ENCODE data around the gene HECTD1.
A peak's percentile ranks its signal among the peaks of the same experiment; 100 is the strongest.

Gene HECTD1

DNA sequence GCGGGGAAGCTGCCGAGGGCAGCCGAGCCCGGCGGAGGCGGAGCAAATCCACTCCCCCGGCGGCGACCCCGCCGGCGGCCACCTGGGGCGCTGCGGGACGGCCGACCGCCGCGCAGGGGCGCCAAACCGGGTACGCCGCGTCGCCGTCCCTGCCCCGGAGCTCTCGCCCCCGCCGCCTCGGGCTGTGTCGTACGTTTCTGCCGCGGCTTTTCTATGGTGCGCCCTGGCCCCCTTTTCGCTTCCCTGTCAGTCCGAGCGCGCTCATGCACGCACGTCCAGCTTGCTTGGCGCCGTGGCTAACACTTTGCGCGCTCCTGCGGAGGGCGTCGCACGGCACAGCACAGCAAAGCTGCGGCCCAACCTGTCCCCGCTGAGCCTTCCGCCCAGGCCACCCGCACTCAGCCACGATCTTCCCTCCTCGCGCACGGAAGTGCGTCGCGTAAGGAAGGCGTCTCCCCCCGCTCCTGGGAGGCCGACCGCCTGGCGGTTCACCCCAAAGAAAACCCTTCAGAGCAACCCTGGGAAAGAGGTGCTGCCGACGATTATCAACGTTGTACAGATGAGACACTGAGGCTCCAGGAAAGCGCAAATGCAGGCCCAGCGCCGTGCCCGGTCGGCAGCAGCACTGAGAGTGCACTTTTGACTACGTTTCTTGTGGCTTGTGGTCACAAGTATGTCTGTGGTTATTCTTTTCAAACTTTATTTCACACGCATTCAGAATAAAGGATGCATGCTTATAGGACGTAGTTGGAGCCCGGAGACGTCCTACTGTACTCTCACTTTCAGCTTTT lies at the start of gene HECTD1:
Gene HECTD1, minus strand, starts transcription at position 39 of the 791 bp plus-strand sequence. CDS start 1,857 bp downstream, outside the sequence.
- CTCF ChIA-PET, result interaction anchor here (0.5 to 4.1 kb wide), 17 partner anchors 9 to 1261 kb away, joined by 3 to 16 read pairs (median 4); no protein-coding TSS in a partner anchor
- Histone ChIP-seq H3K4me3 (ENCODE audit: low read depth, low read length) (peak within 1 kb of the TSS; percentile 93), H3K9me3 (ENCODE audit: control insufficient read depth, insufficient read depth, low read depth, low read length) (no peaks in the 10 kb centered on the region)
- TF ChIP-seq BCL11A (tag by site-specific recombination; IDR thresholded peaks at IDR 0.05; ENCODE audit: low read depth) (no peak), ZFHX2 (tag by site-specific recombination; conservative IDR thresholded peaks at IDR 0.05) (peak; percentile 72), ZNF121 (tag by site-specific recombination; IDR thresholded peaks at IDR 0.05) (no peak), BCL11B (tag by site-specific recombination; IDR thresholded peaks at IDR 0.05; ENCODE audit: low read depth) (no peak), ZBTB1 (tag by site-specific recombination; IDR thresholded peaks at IDR 0.05) (peak; percentile 76; the same call in 1 of the 2 replicates), ZNF202 (tag by site-specific recombination; IDR thresholded peaks at IDR 0.05; ENCODE audit: borderline replicate concordance) (no peak), ZNF843 (tag by site-specific recombination; IDR thresholded peaks at IDR 0.05) (no peak), YY2 (tag by site-specific recombination; IDR thresholded peaks at IDR 0.05) (no peak), ZNF423 (tag by site-specific recombination; IDR thresholded peaks at IDR 0.05) (no peak; the same call in none of the 2 replicates), ZBTB48 (tag by site-specific recombination; IDR thresholded peaks at IDR 0.05) (peak; percentile 51), ZNF112 (tag by site-specific recombination; IDR thresholded peaks at IDR 0.05) (no peak), YY1 (tag by site-specific recombination; IDR thresholded peaks at IDR 0.05) (peak; percentile 19), OVOL3 (tag by site-specific recombination; IDR thresholded peaks at IDR 0.05) (0 out of 2 replicates have a peak, but pooled peaks have one; percentile 41), ZNF175 (tag by site-specific recombination; IDR thresholded peaks at IDR 0.05) (no peak), ZSCAN16 (tag by site-specific recombination; IDR thresholded peaks at IDR 0.05) (no peak), GLIS2 (tag by site-specific recombination; IDR thresholded peaks at IDR 0.05) (peak; percentile 74), SALL2 (tag by site-specific recombination; IDR thresholded peaks at IDR 0.05; ENCODE audit: borderline replicate concordance) (no peak), WT1 (tag by site-specific recombination; IDR thresholded peaks at IDR 0.05) (no peak), KLF8 (tag by site-specific recombination; IDR thresholded peaks at IDR 0.05) (peak; percentile 87), ZNF777 (tag by site-specific recombination; IDR thresholded peaks at IDR 0.05; ENCODE audit: borderline replicate concordance) (no peak; the same call in 1 of the 2 replicates), MEIS1 (CRISPR knock-in tag; IDR thresholded peaks at IDR 0.05; ENCODE audit: borderline replicate concordance) (no peak), ZNF621 (tag by site-specific recombination; IDR thresholded peaks at IDR 0.05) (no peak), ZNF37A (tag by site-specific recombination; IDR thresholded peaks at IDR 0.05) (peak; percentile 82)
- TF ChIP-seq, protein P1, sequence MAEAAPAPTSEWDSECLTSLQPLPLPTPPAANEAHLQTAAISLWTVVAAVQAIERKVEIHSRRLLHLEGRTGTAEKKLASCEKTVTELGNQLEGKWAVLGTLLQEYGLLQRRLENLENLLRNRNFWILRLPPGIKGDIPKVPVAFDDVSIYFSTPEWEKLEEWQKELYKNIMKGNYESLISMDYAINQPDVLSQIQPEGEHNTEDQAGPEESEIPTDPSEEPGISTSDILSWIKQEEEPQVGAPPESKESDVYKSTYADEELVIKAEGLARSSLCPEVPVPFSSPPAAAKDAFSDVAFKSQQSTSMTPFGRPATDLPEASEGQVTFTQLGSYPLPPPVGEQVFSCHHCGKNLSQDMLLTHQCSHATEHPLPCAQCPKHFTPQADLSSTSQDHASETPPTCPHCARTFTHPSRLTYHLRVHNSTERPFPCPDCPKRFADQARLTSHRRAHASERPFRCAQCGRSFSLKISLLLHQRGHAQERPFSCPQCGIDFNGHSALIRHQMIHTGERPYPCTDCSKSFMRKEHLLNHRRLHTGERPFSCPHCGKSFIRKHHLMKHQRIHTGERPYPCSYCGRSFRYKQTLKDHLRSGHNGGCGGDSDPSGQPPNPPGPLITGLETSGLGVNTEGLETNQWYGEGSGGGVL (tag by site-specific recombination; IDR thresholded peaks at IDR 0.05), result peak; percentile 73; the same call in 1 of the 2 replicates
- TF ChIP-seq, protein P2, sequence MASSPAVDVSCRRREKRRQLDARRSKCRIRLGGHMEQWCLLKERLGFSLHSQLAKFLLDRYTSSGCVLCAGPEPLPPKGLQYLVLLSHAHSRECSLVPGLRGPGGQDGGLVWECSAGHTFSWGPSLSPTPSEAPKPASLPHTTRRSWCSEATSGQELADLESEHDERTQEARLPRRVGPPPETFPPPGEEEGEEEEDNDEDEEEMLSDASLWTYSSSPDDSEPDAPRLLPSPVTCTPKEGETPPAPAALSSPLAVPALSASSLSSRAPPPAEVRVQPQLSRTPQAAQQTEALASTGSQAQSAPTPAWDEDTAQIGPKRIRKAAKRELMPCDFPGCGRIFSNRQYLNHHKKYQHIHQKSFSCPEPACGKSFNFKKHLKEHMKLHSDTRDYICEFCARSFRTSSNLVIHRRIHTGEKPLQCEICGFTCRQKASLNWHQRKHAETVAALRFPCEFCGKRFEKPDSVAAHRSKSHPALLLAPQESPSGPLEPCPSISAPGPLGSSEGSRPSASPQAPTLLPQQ (tag by site-specific recombination; IDR thresholded peaks at IDR 0.05), result peak; percentile 67; the same call in 1 of the 2 replicates
- TF ChIP-seq, protein P3, sequence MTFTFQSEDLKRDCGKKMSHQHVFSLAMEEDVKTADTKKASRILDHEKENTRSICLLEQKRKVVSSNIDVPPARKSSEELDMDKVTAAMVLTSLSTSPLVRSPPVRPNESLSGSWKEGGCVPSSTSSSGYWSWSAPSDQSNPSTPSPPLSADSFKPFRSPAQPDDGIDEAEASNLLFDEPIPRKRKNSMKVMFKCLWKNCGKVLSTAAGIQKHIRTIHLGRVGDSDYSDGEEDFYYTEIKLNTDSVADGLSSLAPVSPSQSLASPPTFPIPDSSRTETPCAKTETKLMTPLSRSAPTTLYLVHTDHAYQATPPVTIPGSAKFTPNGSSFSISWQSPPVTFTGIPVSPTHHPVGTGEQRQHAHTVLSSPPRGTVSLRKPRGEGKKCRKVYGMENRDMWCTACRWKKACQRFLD (tag by site-specific recombination; IDR thresholded peaks at IDR 0.05), result no peak
- TF ChIP-seq, protein P4, sequence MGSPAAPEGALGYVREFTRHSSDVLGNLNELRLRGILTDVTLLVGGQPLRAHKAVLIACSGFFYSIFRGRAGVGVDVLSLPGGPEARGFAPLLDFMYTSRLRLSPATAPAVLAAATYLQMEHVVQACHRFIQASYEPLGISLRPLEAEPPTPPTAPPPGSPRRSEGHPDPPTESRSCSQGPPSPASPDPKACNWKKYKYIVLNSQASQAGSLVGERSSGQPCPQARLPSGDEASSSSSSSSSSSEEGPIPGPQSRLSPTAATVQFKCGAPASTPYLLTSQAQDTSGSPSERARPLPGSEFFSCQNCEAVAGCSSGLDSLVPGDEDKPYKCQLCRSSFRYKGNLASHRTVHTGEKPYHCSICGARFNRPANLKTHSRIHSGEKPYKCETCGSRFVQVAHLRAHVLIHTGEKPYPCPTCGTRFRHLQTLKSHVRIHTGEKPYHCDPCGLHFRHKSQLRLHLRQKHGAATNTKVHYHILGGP (tag by site-specific recombination; IDR thresholded peaks at IDR 0.05), result no peak
- TF ChIP-seq, protein P5, sequence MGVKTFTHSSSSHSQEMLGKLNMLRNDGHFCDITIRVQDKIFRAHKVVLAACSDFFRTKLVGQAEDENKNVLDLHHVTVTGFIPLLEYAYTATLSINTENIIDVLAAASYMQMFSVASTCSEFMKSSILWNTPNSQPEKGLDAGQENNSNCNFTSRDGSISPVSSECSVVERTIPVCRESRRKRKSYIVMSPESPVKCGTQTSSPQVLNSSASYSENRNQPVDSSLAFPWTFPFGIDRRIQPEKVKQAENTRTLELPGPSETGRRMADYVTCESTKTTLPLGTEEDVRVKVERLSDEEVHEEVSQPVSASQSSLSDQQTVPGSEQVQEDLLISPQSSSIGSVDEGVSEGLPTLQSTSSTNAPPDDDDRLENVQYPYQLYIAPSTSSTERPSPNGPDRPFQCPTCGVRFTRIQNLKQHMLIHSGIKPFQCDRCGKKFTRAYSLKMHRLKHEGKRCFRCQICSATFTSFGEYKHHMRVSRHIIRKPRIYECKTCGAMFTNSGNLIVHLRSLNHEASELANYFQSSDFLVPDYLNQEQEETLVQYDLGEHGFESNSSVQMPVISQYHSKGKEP (tag by site-specific recombination; IDR thresholded peaks at IDR 0.05), result peak; percentile 44; the same call in 1 of the 2 replicates
- TF ChIP-seq, protein P6, sequence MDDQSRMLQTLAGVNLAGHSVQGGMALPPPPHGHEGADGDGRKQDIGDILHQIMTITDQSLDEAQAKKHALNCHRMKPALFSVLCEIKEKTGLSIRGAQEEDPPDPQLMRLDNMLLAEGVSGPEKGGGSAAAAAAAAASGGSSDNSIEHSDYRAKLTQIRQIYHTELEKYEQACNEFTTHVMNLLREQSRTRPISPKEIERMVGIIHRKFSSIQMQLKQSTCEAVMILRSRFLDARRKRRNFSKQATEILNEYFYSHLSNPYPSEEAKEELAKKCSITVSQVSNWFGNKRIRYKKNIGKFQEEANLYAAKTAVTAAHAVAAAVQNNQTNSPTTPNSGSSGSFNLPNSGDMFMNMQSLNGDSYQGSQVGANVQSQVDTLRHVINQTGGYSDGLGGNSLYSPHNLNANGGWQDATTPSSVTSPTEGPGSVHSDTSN (CRISPR knock-in tag; IDR thresholded peaks at IDR 0.05), result peak; percentile 21

More for the DNA sequence above, at the start of gene HECTD1:
- POLR2A ChIA-PET, result interaction anchor here (0.7 to 1.9 kb wide), 8 partner anchors 15 to 213 kb away, joined by 3 to 5 read pairs (median 4); partner anchors contain the start of genes AP4S1, HEATR5A and STRN3
- Histone ChIP-seq H3K4me1 (ENCODE audit: control insufficient read depth, insufficient read depth, low read length) (0 out of 2 replicates have a peak, but pooled peaks cover 5% of the 10 kb centered on the region), H3K36me3 (ENCODE audit: control insufficient read depth in 2 of 2, insufficient read depth in 1 of 2, low read length in 2 of 2) (peaks cover 6 to 11% of the 10 kb centered on the region in 2 experiments), H3K27ac (ENCODE audit: extremely low read depth, low read depth, low read length) (peak within 1 kb of the TSS; percentile 100)
